ENCODE measurements around the gene ZMIZ1.
"Not testable (repeated sequence)": the region's sequence is repeated elsewhere in the genome, so short reads cannot be mapped to it uniquely, and the experiment has no call there.

ZMIZ1 gene

DNA sequence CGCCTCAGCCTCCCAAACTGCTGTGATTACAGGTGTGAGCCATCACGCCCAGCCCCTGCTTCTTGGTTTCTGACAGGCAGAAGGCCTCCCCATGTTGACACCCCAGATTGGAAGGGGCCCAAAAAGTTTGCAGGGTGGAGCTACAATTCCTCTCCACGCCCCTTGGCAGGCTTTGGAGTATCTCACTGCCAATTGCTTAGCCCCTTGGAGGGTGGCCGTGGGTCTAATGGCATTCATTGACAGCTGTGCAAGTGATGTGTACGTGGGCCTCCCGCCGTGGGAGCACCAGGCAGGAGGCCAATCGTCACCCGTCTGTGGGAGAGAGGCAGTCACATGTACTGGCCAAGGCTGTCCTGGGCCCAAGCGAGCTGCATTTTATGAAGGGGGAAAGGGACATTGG is 204.8 kb downstream of the ZMIZ1 start:
- in situ Hi-C loops (cut with MboI; ENCODE audit: low sequenced_read_pairs) = no loop called here

DNA sequence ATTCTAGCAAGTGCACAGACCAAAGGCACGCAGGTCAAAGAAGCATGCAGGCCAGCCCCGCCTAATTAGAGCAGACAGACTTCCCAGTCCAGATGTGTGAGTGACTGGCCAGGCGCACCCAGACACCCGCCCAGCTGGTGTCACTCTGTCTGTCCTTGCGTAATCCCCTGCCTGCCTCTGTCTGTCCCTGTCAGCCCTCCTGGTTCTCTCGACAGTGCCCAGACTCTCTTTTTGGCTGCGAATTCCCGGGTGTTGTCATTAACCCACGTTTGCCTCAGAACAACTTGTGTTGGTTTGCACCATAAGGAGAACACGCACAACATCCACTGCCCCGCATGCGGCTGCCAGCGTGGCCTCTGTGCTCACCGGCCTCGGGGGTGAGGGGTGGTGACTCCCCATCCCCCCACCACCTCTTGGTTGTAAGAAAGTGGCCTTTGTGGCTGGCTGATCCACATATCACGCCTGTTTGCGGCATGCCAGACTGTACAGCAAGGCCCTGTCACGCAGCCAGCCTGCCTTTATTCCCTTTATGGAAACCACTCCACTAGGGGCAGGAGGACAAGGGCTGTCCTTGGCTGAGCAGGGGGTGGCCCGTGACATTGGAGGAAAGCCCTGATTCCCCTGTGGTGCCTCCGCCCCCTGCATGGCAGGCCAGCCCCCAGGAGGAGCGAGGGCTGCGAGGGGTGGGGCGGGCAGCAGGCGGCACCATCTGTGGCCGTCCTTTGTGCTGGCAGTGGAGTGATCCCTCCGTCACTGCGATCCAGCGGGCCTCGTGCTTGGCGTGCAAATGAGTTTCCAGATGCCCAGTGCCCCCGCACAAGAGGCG is 205.7 kb downstream of the ZMIZ1 start:
- in situ Hi-C loops (cut with MboI; ENCODE audit: low sequenced_read_pairs) = no loop called here

DNA sequence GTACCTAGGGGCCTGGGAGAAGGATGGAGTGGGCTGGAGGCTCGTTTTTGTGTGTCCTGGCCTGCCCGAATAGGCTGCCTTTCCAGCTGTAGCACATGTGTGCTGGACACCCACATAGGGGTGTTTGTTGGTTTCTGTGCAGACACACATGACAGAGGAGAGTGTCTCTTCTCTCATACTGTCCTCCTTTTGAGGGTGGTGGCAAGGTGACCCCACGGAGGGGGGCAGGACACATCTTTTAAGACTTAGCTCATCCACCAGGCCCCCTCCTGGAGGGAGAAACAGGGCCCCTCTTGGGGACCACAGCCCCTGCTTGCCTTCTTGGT is 206.3 kb downstream of the ZMIZ1 start:
- in situ Hi-C loops (cut with MboI; ENCODE audit: low sequenced_read_pairs) = no loop called here

DNA sequence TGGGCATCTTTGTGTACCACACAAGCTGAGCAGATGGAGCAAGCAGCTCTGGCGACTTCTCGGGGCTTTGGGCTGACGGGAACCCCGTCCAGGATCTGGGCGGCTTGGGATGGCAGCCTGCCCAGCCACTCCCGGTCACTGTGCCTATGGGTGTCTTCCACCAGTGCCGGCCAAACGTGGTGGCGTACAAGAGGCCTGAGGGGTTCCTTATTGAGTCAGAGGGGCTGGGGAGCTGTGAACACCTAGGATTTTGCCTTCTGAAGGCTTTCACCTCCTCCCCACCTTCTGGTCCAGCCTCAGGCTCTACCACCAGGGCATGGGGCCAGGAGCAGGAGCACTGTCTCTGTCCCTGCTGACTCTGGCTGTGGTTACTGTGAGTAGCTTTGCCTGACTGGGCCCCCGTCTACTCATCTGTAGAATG is 206.7 kb downstream of the ZMIZ1 start:
- in situ Hi-C loops (cut with MboI; ENCODE audit: low sequenced_read_pairs) = no loop called here

DNA sequence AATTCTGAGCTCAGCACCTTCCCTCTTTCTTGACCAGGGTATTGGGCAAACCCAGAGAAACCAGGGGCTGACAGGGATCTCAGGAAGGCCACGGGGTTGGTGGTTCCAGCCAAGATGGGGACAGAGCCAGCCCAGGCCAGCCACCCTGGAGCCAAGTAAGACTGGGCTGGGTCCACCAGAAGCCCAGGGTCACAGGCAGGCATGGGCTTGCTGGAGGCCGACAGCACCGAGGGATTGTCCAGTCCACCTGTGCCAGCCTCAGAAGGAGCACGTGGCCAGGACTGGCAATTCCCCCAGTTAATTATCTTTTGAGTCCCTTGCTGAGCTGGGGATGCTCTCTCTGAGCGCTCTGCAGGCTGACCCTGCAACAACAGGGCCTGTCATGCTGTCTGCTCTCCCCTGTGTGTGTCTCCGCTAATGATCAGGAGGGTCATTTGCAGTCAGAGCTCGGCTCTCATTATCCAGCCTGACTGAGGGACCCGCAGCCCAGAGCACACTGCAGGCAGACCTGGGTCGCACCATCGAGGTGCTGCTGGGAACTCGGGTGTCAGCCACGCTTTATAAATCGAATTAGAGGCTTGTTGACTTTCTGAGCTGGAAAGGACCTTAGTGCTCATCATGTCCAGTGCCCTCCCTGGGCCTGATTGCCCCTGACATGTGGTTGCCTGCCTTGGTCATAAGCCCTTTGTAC is 209.0 kb downstream of the ZMIZ1 start:
- in situ Hi-C loops (cut with MboI; ENCODE audit: low sequenced_read_pairs) = no loop called here

DNA sequence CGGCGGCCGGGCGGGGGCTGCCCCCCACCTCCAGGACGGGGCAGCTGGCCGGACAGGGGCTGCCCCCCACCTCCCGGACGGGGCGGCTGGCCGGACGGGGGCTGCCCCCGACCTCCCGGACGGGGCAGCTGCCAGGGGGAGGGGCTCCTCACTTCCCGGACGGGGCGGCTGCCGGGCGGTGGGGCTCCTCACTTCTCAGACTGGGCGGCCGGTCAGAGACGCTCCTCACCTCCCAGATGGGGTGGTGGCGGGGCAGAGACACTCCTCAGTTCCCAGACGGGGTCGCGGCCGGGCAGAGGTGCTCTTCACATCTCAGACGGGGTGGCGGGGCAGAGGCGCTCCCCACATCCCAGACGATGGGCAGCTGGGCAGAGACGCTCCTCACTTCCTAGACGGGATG is 210.3 kb downstream of the ZMIZ1 start:
- in situ Hi-C loops (cut with MboI; ENCODE audit: low sequenced_read_pairs) = not testable (repeated sequence)

DNA sequence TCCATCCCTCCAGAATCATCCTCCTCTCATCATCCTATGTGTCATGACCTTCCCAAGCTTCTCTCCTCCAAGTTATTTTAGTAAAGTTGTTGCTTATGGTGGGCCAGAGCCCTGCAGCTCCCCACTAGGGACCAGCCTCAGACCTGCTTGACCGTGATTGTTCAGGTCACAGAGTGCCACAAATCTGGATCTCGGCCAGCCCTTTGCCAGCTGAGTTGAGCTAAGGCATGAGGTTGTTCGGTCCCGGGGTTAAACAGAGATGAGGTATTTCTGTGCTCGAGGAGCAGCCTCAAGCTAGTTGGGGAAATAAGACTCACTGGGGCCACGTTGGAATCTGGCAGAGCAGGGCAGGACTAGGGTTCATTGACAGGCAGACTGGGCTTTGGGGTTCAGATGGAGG is 212.2 kb downstream of the ZMIZ1 start:
- in situ Hi-C loops (cut with MboI; ENCODE audit: low sequenced_read_pairs) = no loop called here

DNA sequence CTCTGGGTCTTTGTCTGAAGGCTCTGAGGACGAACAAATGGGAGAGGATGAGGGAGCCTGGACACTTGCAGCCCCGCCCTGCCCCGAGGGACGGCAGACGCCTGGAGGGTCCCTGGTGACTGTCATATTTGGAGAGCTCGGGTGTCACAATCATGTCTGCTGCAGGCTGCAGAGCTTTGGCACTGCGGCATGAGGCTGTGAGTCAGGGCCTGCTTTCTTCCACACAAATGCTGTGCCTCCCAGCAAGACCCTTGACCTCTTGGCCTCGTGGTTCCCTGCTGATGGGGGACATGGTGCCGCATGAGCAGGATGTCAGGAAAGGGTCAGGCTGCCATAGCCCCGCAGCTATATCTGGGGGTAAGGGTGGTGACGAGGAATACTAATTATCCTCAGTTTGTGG is 213.6 kb downstream of the ZMIZ1 start:
- in situ Hi-C loops (cut with MboI; ENCODE audit: low sequenced_read_pairs) = no loop called here

DNA sequence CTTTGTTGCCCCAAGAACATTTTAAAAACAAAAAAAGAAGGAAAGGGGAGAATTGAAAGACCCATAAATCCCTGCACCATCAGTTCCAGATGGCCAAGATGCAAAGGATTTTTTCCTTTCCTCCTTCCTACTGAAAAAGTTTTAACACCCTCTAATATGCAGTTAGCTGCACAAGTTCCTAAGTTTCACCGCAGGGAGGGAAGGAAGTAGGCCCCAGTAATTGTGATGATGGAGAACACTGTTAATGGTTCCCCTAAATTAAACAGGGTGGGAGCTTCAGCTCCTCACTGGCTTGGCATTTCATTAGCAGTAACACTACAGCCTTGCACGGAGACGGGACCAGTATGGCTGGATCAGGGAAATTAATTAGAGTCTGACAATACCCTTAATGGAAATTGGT is 214.8 kb downstream of the ZMIZ1 start:
- in situ Hi-C loops (cut with MboI; ENCODE audit: low sequenced_read_pairs) = no loop called here

DNA sequence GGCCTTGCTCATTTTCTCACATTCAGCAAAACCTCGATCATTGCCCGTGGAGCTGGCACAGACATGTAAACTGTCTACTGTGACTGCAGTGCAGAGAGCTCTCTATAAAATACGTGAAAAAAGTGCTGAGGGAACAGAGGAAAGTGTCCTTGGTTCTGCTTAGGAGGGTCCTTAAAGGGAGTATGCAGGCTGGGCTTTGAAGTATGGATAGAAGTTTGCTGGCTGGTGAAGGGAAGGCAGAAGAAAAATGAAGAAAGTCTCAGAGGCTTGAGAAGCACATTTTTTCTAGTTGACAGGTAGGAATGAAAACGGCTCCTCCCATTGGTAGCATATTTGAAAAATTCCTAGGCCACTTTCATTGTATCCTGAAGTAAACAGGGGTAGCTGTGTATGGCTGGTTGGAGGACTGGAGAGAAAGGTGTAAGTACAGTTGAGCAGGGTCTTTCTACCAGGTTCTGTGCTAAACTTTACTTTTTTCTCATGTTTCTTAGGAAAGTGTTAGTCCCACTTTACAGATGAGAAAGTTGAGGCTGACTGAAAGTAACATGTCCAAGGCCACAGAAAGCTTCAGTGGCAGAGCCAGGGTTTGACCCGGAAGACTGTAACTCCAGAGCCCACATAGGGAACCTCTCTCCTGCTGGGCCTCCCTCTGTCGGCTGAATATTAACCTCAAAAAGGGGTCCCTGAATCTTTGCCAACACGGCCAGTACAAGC is 215.5 kb downstream of the ZMIZ1 start:
- in situ Hi-C loops (cut with MboI; ENCODE audit: low sequenced_read_pairs) = no loop called here

DNA sequence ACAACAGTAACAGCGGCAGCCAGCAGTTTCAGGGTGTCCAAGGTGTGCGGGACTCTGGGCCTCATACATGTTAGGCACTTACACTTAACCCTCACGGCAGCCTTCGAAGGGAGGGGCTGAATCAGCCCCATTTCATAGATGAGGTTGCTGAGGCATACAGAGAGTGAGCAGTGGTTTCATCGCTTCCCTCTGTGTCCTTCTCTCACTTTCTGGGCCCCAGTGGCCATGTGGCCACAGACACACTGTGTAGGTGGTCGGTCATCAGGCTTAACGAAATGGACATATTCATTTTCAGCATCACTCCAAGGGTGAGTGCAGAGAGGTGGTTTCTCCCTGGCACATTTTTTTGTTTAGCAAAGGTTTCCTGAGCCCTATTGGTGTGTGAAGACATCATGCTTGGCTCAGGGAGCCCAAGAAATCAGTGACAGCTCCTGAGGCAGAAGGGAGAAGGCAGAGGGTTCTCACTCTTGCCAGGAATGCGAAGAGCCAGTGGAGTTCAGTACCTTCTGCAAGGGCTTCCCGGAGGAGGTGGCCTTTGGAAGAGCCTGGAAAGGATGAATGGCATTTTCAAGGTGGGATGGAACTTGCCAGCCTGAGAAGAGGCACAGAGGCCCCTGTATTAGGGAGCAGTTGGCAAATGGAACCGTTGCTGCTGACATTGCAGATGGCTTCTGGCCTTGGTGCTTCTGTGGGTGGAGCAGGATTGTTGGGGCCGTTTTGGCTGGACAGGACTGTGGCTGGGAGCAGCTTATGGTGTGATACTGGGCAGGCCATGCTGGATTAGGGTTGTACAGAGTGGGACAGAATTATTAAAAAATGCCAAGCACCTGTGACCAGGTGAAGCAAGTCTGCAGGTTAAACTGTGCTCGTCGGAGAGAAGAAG is 216.8 kb downstream of the ZMIZ1 start:
- in situ Hi-C loops (cut with MboI; ENCODE audit: low sequenced_read_pairs) = no loop called here

DNA sequence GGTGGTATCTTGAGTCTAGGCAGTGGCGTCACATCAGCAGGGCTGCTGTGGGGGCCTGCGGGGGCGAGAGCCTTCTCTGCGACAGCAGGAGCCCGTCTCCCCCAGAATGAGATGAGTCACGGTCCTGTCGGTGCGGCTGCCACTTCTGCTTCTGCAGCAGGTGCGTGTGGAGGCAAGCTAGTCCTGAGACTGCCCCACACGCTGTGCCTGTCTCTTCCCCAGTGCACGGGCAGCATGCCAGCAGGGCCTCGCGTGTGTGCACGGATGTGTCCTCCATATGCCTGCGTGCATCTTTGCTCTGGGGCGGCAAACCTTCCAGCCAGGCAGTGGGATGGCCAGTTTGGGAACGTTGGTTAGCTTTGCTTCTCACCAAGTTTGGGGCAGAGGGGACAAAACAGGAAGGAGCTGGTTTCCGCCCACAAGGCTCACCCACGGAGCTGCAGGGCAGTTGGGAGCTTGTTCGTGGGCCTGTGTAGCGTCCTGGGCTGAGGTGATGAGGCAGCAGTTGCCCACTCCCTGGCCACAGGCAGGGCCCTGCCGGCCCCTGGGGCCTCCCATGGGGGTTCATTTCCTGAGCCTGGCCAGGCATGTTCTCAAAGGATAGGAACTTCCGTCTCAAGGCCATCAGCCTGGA is 217.7 kb downstream of the ZMIZ1 start:
- in situ Hi-C loops (cut with MboI; ENCODE audit: low sequenced_read_pairs) = no loop called here

DNA sequence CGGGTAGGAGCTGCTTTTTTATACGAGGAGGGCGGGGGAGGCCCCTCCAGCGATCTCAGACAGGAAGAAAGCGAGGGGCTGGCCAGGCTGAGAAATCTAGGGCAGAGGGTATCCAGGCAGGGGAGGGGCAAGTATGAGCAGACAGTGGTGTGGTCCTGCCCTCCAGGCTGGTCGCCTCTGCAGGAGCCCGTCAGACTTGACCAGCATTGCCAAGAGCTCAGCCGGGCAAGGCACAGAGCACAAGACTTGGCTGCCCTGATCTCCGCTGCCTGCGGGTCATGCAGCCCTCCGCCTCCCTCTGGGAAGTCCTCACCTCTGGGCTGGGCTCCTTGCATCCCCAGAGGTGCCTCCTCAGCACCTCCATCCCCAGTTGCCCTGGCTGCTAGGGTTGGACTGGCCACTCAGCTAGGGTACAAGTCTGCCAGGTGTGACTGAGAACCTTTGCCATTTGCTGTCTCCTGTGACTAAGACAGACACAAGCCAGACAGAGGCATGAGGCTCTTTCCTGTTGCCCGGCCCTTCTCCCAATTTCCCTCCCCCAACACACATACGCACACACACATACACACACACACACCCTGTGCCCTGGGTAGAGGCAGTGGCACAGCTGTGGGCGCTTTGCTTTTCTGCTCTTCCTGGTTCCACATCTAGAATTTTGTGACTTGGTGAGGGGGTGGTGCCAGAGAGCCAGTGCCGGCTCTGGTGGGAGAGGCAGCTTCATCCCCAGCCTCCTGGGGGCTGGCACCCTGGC is 219.4 kb downstream of the ZMIZ1 start:
- in situ Hi-C loops (cut with MboI; ENCODE audit: low sequenced_read_pairs) = no loop called here

DNA sequence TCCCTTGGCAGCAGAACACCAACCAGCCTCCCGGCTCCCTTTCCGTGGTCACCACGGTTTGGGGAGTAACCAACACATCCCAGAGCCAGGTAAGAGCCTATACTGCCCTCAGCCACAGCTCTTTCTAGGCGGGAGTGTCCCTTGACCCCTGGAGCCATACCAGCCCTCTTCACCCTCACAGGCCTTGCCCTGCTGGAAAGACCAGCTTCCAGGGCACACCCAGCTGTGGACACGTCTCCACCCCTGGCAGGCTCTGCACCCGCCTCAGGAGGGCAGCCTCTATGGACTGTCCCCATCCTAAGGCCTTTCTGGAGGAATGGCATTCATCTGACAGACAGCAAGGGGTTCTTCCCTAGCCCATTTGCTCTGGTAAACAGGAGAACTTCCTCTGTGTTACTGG is 221.0 kb downstream of the ZMIZ1 start:
- in situ Hi-C loops (cut with MboI; ENCODE audit: low sequenced_read_pairs) = no loop called here

DNA sequence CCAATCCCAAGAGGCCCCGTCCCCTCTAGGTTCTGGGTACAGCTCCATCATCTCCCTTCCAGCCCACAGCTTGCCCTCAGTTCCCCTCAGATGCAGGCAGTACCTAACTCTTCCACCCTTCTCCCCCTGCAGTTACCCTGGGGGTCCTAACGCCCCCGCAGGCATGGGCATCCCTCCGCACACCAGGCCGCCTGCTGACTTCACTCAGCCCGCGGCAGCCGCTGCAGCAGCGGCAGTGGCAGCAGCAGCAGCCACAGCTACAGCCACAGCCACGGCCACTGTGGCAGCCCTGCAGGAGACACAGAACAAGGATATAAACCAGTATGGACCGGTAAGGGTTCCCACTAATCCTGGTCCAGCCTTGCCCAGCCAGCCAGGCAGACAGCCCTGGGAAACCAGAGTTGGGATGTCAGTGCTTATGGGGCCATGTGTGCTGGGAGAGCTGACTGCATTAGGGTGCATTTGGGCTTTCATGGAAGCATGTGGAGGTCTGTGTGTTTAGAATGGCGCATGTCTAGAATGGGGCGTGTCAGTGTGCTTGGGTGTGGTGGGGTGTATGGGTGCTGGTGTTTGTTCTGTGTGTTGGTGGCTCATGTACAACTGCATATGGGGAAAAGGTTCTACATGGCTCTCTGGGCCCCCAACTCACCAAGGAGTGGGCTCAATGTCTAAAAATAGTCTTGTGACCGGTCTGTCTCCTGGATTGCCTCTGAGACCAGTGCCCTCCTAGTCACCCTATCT is 223.4 kb downstream of the ZMIZ1 start:
- in situ Hi-C loops (cut with MboI; ENCODE audit: low sequenced_read_pairs) = no loop called here

DNA sequence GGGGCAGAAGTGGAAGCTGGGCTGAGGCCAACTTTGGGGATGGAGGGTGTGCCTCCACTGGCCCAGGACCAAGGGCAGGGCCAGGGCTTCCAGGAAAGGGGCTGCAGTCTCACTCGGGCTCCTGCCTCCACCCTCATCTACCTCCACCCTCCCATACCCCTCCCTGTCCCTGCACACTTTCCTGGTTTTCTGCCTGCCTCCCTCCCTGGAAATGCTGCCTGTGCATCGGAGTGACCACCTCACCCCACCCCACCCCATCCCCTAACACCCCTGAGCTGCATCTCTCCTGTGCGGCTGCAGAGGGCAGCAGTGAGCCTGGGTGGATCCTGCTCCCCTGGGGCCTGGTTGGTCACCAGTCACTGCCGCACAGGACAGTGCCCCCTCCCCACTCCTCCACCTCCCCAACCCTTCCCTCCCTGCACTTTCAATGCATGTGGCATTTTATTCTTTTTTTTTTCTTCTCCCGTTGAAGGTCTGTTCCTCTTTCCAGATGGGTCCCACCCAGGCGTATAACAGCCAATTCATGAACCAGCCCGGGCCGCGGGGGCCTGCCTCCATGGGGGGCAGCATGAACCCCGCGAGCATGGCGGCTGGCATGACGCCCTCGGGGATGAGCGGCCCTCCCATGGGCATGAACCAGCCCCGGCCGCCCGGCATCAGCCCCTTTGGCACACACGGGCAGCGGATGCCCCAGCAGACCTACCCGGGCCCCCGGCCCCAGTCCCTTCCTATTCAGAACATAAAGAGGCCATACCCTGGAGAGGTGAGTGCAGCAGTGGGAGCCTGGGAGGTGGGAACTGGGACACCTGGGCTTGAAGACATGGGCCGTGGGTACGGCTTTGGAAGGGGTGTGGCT is 224.4 kb downstream of the ZMIZ1 start:
- in situ Hi-C loops (cut with MboI; ENCODE audit: low sequenced_read_pairs) = no loop called here

DNA sequence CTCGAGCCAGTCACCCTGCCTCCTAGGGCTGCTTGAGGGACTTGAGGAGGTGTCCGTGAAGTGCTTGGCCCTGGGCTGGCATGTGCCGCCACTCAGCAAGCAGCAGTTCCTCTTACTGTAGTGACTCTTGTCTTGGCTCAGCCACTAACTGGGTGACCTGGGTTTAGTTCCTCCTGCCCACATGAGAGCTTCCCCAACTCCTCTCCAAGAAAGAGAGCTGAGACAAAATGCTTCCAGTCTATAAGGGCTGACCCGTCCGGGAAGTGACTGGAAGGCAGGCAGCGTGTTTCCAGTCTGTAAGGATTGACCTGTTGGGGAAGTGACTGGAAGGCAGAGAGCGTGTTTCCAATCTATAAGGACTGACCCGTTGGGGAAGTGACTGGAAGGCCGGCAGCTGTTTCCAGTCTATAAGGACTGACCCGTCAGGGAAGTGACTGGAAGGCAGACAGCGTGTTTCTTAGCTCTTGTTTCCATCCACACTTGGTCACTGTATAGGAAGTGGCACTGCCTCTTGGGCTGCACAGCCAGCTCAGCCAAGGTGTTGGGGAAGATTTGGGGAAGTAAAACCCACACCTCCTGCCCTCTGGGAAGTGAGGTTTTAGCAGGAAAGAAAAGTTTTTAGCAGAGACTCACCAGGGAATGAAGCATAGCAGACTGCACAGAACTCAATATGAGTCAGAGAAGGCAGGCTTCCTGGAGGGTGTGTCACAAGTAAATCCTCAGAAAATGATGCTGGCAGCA is 225.2 kb downstream of the ZMIZ1 start:
- in situ Hi-C loops (cut with MboI; ENCODE audit: low sequenced_read_pairs) = no loop called here

DNA sequence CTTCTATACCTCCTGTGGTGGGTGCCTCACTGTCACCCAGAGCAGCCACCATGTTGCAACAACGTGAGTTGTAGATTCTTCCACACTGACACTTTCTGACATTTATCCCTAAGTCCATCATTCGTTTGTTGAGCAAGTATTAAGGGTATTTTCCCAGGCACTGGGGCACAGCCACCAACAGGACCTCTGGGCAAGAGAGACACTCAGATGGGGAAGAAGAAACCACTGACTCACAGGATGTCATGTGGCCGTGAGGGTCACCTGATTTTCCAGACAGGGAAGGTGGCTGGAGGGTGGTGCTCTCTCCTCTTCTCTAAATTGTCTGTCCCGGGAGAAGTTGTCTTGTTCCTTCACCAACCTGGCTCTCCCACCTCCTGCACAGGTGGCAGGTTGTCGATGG is 226.8 kb downstream of the ZMIZ1 start:
- in situ Hi-C loops (cut with MboI; ENCODE audit: low sequenced_read_pairs) = no loop called here

All from hTERT RPE-1 (cell line).